A549 (cell line): ENCODE data around the gene XIRP1. TPM values are rescaled to one million over a fixed set of nuclear protein-coding genes. Genes with fewer than 3 reads are reported as not detected.

Source experiments
- ATAC-seq, 2 experiments: fragments of 200-7000 bp in 1 of 2; fragments of >200 bp in 1 of 2; cut with Nextera tagmentation in 1 of 2; cut with Tn5 transposase in 1 of 2; 3 replicates each; pipeline versions ENCODE4 v1.8.0 to v1.9.1; 2018 to 2020; ENCODE audit warnings: mild to moderate bottlenecking in 1 of 2, moderate library complexity in 1 of 2
- CTCF ChIA-PET: fragments of 300-600 bp; sonication (Branson Sonifier 250); formaldehyde crosslinking; extraction: SDS; loops from one replicate; lab custom pipeline; 2021; ENCODE audit warnings: antibody characterized with exemption, inconsistent platforms; lab: Yijun Ruan, JAX
- POLR2A ChIA-PET: fragments of 350-600 bp; formaldehyde crosslinking; extraction: SDS; loops from one replicate; lab custom pipeline; 2021; ENCODE audit warnings: antibody characterized with exemption, inconsistent platforms; lab: Yijun Ruan, JAX
- DNase-seq, 2 experiments: peaks; one replicate each; pipeline versions ENCODE4 v3.0.0 to v3.0.0-alpha.2; 2011 to 2016; ENCODE audit warnings: low read depth in 1 of 2, low spot score in 1 of 2
- FAIRE-seq: peaks from 2 replicates; lab custom pipeline; 2011; peaks lifted over from hg19 to GRCh38; lab: Jason Lieb, UNC
- H3K27ac ChIP-seq, 2 experiments: fragments of >200 bp; sonication (Bioruptor Twin); formaldehyde crosslinking; 3 replicates each; pipeline ENCODE4 v1.5.1; 2016 to 2017
- H3K4me1 ChIP-seq: fragments of >200 bp; sonication (Bioruptor Twin); formaldehyde crosslinking; 3 replicates; pipeline ENCODE4 v1.6.1; 2016
- H3K4me2 ChIP-seq: fragments of >200 bp; sonication (Bioruptor Twin); formaldehyde crosslinking; 3 replicates; pipeline ENCODE4 v1.6.1; 2016
- H3K4me3 ChIP-seq: fragments of >200 bp; sonication (Bioruptor Twin); formaldehyde crosslinking; 3 replicates; pipeline ENCODE4 v1.5.1; 2016
- H3K9me3 ChIP-seq: fragments of >200 bp; sonication (Bioruptor Twin); formaldehyde crosslinking; 3 replicates; pipeline ENCODE4 v1.6.1; 2016
- CBX8 ChIP-seq: fragments of 200-600 bp; sonication (generic); IDR thresholded peaks from 2 replicates; pipeline ENCODE4 v1.6.1; 2016
- EHMT2 ChIP-seq: fragments of 200-600 bp; sonication (generic); IDR thresholded peaks from 2 replicates; pipeline ENCODE4 v1.6.1; 2016; ENCODE audit warnings: antibody characterized with exemption, low read depth, mild to moderate bottlenecking, moderate library complexity
- ESRRA ChIP-seq: fragments of 150-350 bp; IDR thresholded peaks from 2 replicates; pipeline ENCODE4 v1.6.1; 2014; ENCODE audit warnings: mild to moderate bottlenecking, low read length, borderline replicate concordance
- FOSL2 ChIP-seq, 2 experiments: fragments of 450-650 bp in 1 of 2; fragments of >200 bp in 1 of 2; sonication (Bioruptor Twin) in 1 of 2; formaldehyde crosslinking; IDR thresholded peaks; 2 replicates each; pipeline versions ENCODE4 v1.5.0 to v1.6.1; 2016 to 2020; ENCODE audit warnings: mild to moderate bottlenecking in 1 of 2, moderate library complexity in 1 of 2
- GATA3 ChIP-seq: IDR thresholded peaks from 2 replicates; pipeline ENCODE4 v1.6.1; 2012; ENCODE audit warnings: borderline replicate concordance
- HDAC2 ChIP-seq: fragments of 200-600 bp; sonication (generic); IDR thresholded peaks from 2 replicates; pipeline ENCODE4 v1.6.1; 2016
- HEYL ChIP-seq: fragments of 250-450 bp; sonication (Bioruptor Pico); IDR thresholded peaks from 2 replicates; pipeline ENCODE4 v1.8.0; 2021; ENCODE audit warnings: mild to moderate bottlenecking, moderate library complexity
- HOXA7 ChIP-seq: fragments of 250-450 bp; sonication (Bioruptor Pico); IDR thresholded peaks from 2 replicates; pipeline ENCODE4 v1.5.0; 2020; ENCODE audit warnings: mild to moderate bottlenecking, moderate library complexity
- HOXB13 ChIP-seq: fragments of 250-450 bp; sonication (Bioruptor Pico); IDR thresholded peaks from 2 replicates; pipeline ENCODE4 v1.5.0; 2020; ENCODE audit warnings: low read depth, mild to moderate bottlenecking, moderate library complexity
- HOXB5 ChIP-seq: fragments of 250-450 bp; sonication (Bioruptor Pico); IDR thresholded peaks from 2 replicates; pipeline ENCODE4 v1.5.0; 2020; ENCODE audit warnings: mild to moderate bottlenecking, moderate library complexity
- JUNB ChIP-seq: fragments of >200 bp; sonication (Bioruptor Twin); formaldehyde crosslinking; IDR thresholded peaks from 2 replicates; pipeline ENCODE4 v1.6.1; 2016
- KDM1A ChIP-seq: fragments of 200-600 bp; sonication (generic); IDR thresholded peaks from 2 replicates; pipeline ENCODE4 v1.6.1; 2016; ENCODE audit warnings: low read depth, mild to moderate bottlenecking
- KDM5A ChIP-seq: fragments of 200-600 bp; sonication (generic); IDR thresholded peaks from 2 replicates; pipeline ENCODE4 v1.6.1; 2016; ENCODE audit warnings: antibody characterized with exemption, mild to moderate bottlenecking
- MAFK ChIP-seq: fragments of 450-650 bp; IDR thresholded peaks from 2 replicates; pipeline ENCODE4 v1.6.1; 2014; ENCODE audit not compliant: partially characterized antibody
- NR3C1 ChIP-seq: fragments of >200 bp; sonication (Bioruptor Twin); formaldehyde crosslinking; IDR thresholded peaks from 3 replicates; pipeline ENCODE4 v1.6.1; 2017
- PHF8 ChIP-seq: fragments of 200-600 bp; sonication (generic); IDR thresholded peaks from 2 replicates; pipeline ENCODE4 v1.6.1; 2016; ENCODE audit warnings: low read depth, mild to moderate bottlenecking, antibody characterized with exemption, moderate library complexity, borderline replicate concordance
- POLR2AphosphoS2 ChIP-seq: conservative IDR thresholded peaks from 2 replicates; pipeline ENCODE4 v1.6.1; 2012; ENCODE audit warnings: low read length, improper control_type of control experiment, inconsistent platforms
- RNF2 ChIP-seq: fragments of 200-600 bp; sonication (generic); IDR thresholded peaks from 2 replicates; pipeline ENCODE4 v1.6.1; 2016; ENCODE audit warnings: low read depth, mild to moderate bottlenecking, antibody characterized with exemption, moderate library complexity, borderline replicate concordance
- SMC3 ChIP-seq: fragments of >200 bp; sonication (Bioruptor Twin); formaldehyde crosslinking; IDR thresholded peaks from 3 replicates; pipeline ENCODE4 v1.6.1; 2018; ENCODE audit warnings: inconsistent platforms
- ZC3H11A ChIP-seq: fragments of 450-650 bp; IDR thresholded peaks from 2 replicates; pipeline ENCODE4 v1.6.1; 2014; ENCODE audit warnings: antibody characterized with exemption, mild to moderate bottlenecking
- ZSCAN20 ChIP-seq: fragments of 250-450 bp; sonication (Bioruptor Pico); IDR thresholded peaks from 2 replicates; pipeline ENCODE4 v1.8.0; 2022; ENCODE audit warnings: mild to moderate bottlenecking, moderate library complexity
- WGBS: methylation state at CpG from one replicate; pipeline ENCODE4 v1.1.6; 2017; ENCODE audit errors: missing lambda C conversion rate; 5-methylcytosine and 5-hydroxymethylcytosine counted together
- polyA plus RNA-seq, 4 experiments: library from polyadenylated mRNA; depleted of rRNA in 3 of 4; stranded (reverse); fragments of >200 nt; fragmentation: RNase III in 1 of 4; extraction: RNeasy Plus Mini Kit Qiagen cat#74134 plus additional on column Dnase treatment in 1 of 4; gene quantifications; 2 replicates in 3 of 4; 3 replicates in 1 of 4; pipeline ENCODE4 v1.2.3, GENCODE V29; 2011 to 2017
- TF ChIP-seq, protein P1 (sequence below): fragments of 250-450 bp; sonication (Bioruptor Pico); IDR thresholded peaks from 2 replicates; pipeline ENCODE4 v1.5.0; 2020; ENCODE audit warnings: low read depth, mild to moderate bottlenecking, moderate library complexity
- TF ChIP-seq, protein P2 (sequence below): fragments of 200-600 bp; sonication (generic); IDR thresholded peaks from 2 replicates; pipeline ENCODE4 v1.6.1; 2016; ENCODE audit warnings: antibody characterized with exemption, mild to moderate bottlenecking, moderate library complexity
- TF ChIP-seq, protein P3 (sequence below): IDR thresholded peaks from 2 replicates; pipeline ENCODE4 v1.6.1; 2012; ENCODE audit warnings: low read depth, borderline replicate concordance

Gene XIRP1
- polyA plus RNA-seq, 2 of the 4 experiments (the other 2 are of a cell fraction), result not detected

DNA sequence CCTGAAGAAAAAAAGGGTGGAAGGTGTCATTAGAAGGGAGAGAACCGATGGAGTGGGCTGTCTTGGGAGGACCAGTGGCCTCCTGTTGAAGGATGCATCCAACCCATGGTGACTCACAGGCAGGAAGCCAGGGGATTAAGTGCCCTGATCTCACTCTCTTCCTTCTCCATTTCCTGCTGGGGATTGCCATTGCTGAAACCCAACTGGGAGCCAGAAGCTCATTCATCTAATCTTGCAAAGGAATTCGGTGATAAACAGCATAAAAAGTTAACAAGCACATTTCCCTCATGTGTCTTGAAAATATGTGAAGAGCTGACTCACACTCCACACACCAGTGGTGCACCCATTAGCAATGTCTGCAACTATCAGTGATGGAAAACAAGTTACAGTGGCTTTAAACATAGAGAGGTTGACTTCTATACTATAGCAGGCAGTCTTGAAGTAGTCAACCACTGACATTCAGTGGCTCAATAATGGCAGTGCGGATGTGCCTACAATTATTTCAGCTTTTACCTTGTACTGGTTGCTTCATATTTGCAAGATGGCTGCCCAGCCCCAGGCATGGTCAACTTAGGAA lies 26.2 kb downstream of the XIRP1 start:
- FAIRE-seq, result no peak
- H3K4me1 ChIP-seq, result peaks cover 25% of the 10 kb centered on the region; the same call in 2 of the 3 replicates
- TF ChIP-seq POLR2AphosphoS2, result no peak
- no peak for TF ChIP-seq HDAC2
- no peak for TF ChIP-seq FOSL2 (IDR thresholded peaks at IDR 0.05)
- TF ChIP-seq FOSL2 (CRISPR knock-in tag; IDR thresholded peaks at IDR 0.05), result peak; percentile 60
- no peak for TF ChIP-seq HOXA7 (CRISPR knock-in tag)
- TF ChIP-seq, all 56 proteins: peak for 1
- DNase-seq (peak in 1 of 2 experiments; percentile 55), ATAC-seq (peak; percentile 75 to 85; a peak in 5 of 6 replicates)
- WGBS, result 36% methylated on average over 3 of the region's 3 CpGs
- Histone ChIP-seq H3K4me3 (no peak overlapping the region), H3K4me2 (peak overlapping the region; percentile 20; the same call in 2 of the 3 replicates), H3K27ac (peak overlapping the region; percentile 14 to 32; a peak in 4 of 6 replicates), H3K9me3 (no peaks in the 10 kb centered on the region)
- ChIA-PET CTCF (interaction anchor here (1.0 to 4.2 kb wide), 4 partner anchors 19 to 58 kb away, joined by 3 to 29 read pairs (median 10); no protein-coding TSS in a partner anchor), POLR2A (interaction anchor here (1.2 to 1.7 kb wide), 3 partner anchors 11 to 15 kb away, joined by 6 to 9 read pairs (median 7); no protein-coding TSS in a partner anchor)

DNA sequence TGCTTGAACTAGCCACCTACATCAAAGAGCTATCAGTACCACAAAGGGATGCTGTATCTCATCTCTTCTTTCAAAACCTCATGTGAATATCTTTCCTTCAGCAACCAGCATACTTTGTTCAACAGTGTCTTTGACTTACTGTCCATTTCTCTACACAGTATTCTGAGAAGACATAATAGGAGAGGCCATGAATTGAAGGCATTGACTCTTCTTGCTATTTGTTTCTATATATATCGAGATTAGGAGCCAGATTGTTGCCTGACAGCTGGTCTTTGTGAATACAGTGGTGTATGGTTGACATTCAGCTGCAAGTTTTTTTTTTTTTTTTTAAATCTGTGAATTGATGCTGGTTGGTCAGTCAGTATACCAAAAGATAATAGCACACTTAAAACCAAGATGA lies 26.9 kb downstream of the XIRP1 start:
- CTCF ChIA-PET, result interaction anchor here (0.6 to 4.2 kb wide), 3 partner anchors 25 to 577 kb away, joined by 3 to 29 read pairs (median 15); no protein-coding TSS in a partner anchor
- H3K4me3 ChIP-seq, result no peak overlapping the region
- FAIRE-seq, result no peak
- ATAC-seq, result no peak
- no peak for TF ChIP-seq ZSCAN20 (CRISPR knock-in tag)
- no peak for TF ChIP-seq KDM1A
- no peak for TF ChIP-seq MAFK
- no peak for TF ChIP-seq RNF2
- TF ChIP-seq PHF8, result no peak
- no peak for TF ChIP-seq HEYL (CRISPR knock-in tag)
- TF ChIP-seq SMC3, result no peak
- TF ChIP-seq, protein P1, sequence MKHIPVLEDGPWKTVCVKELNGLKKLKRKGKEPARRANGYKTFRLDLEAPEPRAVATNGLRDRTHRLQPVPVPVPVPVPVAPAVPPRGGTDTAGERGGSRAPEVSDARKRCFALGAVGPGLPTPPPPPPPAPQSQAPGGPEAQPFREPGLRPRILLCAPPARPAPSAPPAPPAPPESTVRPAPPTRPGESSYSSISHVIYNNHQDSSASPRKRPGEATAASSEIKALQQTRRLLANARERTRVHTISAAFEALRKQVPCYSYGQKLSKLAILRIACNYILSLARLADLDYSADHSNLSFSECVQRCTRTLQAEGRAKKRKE, result no peak
- TF ChIP-seq HOXB13, result no peak
- TF ChIP-seq, protein P2, sequence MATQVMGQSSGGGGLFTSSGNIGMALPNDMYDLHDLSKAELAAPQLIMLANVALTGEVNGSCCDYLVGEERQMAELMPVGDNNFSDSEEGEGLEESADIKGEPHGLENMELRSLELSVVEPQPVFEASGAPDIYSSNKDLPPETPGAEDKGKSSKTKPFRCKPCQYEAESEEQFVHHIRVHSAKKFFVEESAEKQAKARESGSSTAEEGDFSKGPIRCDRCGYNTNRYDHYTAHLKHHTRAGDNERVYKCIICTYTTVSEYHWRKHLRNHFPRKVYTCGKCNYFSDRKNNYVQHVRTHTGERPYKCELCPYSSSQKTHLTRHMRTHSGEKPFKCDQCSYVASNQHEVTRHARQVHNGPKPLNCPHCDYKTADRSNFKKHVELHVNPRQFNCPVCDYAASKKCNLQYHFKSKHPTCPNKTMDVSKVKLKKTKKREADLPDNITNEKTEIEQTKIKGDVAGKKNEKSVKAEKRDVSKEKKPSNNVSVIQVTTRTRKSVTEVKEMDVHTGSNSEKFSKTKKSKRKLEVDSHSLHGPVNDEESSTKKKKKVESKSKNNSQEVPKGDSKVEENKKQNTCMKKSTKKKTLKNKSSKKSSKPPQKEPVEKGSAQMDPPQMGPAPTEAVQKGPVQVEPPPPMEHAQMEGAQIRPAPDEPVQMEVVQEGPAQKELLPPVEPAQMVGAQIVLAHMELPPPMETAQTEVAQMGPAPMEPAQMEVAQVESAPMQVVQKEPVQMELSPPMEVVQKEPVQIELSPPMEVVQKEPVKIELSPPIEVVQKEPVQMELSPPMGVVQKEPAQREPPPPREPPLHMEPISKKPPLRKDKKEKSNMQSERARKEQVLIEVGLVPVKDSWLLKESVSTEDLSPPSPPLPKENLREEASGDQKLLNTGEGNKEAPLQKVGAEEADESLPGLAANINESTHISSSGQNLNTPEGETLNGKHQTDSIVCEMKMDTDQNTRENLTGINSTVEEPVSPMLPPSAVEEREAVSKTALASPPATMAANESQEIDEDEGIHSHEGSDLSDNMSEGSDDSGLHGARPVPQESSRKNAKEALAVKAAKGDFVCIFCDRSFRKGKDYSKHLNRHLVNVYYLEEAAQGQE, result no peak
- TF ChIP-seq NR3C1, result no peak
- TF ChIP-seq GATA3, result no peak
- no peak for TF ChIP-seq EHMT2
- no peak for TF ChIP-seq JUNB
- TF ChIP-seq HOXB5 (CRISPR knock-in tag), result no peak
- TF ChIP-seq ZC3H11A, result no peak
- no peak for TF ChIP-seq ESRRA
- no peak for TF ChIP-seq CBX8
- TF ChIP-seq, protein P3, sequence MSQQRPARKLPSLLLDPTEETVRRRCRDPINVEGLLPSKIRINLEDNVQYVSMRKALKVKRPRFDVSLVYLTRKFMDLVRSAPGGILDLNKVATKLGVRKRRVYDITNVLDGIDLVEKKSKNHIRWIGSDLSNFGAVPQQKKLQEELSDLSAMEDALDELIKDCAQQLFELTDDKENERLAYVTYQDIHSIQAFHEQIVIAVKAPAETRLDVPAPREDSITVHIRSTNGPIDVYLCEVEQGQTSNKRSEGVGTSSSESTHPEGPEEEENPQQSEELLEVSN, result no peak
- TF ChIP-seq KDM5A, result no peak
- H3K4me2 ChIP-seq, result no peak overlapping the region; the same call in 2 of the 3 replicates
- 50% methylated on average over 1 of the region's 1 CpG for WGBS
- DNase-seq, result no peak
- peaks cover 25% of the 10 kb centered on the region; the same call in 2 of the 3 replicates for H3K4me1 ChIP-seq
- POLR2A ChIA-PET, result no interaction called here
- H3K9me3 ChIP-seq, result no peaks in the 10 kb centered on the region
- H3K27ac ChIP-seq, result no peak overlapping the region; a peak in 1 of 6 replicates
